ENCODE data around the gene TPBGL.

DNA sequence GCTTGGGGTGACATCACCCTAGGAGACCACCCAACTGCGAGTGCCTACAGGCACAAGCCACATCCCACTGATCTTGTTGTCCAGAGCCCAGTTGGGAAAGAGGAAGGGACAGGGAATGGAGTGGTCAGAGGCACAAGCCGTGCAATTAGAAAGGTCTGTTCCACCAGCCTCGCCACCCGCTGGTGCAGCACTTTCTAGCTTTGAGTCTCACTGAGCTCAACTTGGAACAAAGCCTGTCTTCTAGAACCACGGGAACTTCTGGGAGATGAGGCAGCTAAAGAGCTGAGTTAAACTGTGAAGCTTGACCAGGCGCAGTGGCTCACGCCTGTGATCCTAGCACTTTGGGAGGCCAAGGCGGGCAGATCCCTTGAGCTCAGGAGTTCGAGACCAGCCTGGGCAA is 29.3 kb downstream of the TPBGL start:
- TF ChIP-seq TAF1 (IDR thresholded peaks at IDR 0.05; ENCODE audit: low read depth, low read length) (no peak), POLR2AphosphoS5 (IDR thresholded peaks at IDR 0.05; ENCODE audit: low read depth, low read length) (no peak), POLR2A (IDR thresholded peaks at IDR 0.05; ENCODE audit: low read depth, low read length) (no peak), SPI1 (IDR thresholded peaks at IDR 0.05; ENCODE audit: low read depth, low read length) (no peak), POU2F2 (IDR thresholded peaks at IDR 0.05; ENCODE audit: low read depth, low read length) (no peak), PAX5 (IDR thresholded peaks at IDR 0.05; ENCODE audit: insufficient read depth, low read length, severe bottlenecking) (no peak)
